Measurements from ENCODE around the gene SSH3.

- TF ChIP-seq POLR2AphosphoS5 (IDR thresholded peaks at IDR 0.05; ENCODE audit: low read depth, low read length): peak; percentile 42; the same call in 1 of the 2 replicates
- TF ChIP-seq CTCF (IDR thresholded peaks at IDR 0.05 in 2 of 3, conservative IDR thresholded peaks at IDR 0.05 in 1 of 3; ENCODE audit: borderline replicate concordance in 1 of 3, insufficient read depth in 1 of 3, low read depth in 2 of 3, low read length in 2 of 3): peak in 2 of 3 experiments; percentile 90 to 94; a peak in 4 of 6 replicates
- TF ChIP-seq POLR2A (IDR thresholded peaks at IDR 0.05; ENCODE audit: borderline replicate concordance, extremely low read depth, insufficient read depth, insufficient read length): no peak
- TF ChIP-seq EZH2 (IDR thresholded peaks at IDR 0.05): no peak
- TF ChIP-seq ELF1 (IDR thresholded peaks at IDR 0.05; ENCODE audit: borderline replicate concordance, low read depth): no peak
- TF ChIP-seq ZNF274 (IDR thresholded peaks at IDR 0.05; ENCODE audit: low read depth, low read length): no peak
- TF ChIP-seq ATF3 (IDR thresholded peaks at IDR 0.05): no peak
- no peak for TF ChIP-seq TCF7L2 (IDR thresholded peaks at IDR 0.05; ENCODE audit: borderline replicate concordance, extremely low read depth, insufficient read depth, insufficient read length)
- no peak for TF ChIP-seq REST (IDR thresholded peaks at IDR 0.05; ENCODE audit: low read depth)
- TF ChIP-seq CBX3 (IDR thresholded peaks at IDR 0.05; ENCODE audit: low read depth): no peak
These were observed 48.1 kb downstream of the SSH3 start for GRCh38 chr11:67351275-67352005.

All from HCT116 (cell line).